Measurements from ENCODE around the gene ATP6V1A.
A peak's percentile ranks its signal among the peaks of the same experiment; 100 is the strongest.

GRCh38 chr3:113844622-113845222 lies 97.9 kb downstream of the ATP6V1A start:
- peak; percentile 28 for TF ChIP-seq CTCF (IDR thresholded peaks at IDR 0.05; ENCODE audit: insufficient read depth, low read length)
- no peak for TF ChIP-seq POLR2AphosphoS5 (IDR thresholded peaks at IDR 0.05; ENCODE audit: low read depth)
- no peak for TF ChIP-seq REST (IDR thresholded peaks at IDR 0.05; ENCODE audit: insufficient replicate concordance, low read depth)
- TF ChIP-seq GABPA (IDR thresholded peaks at IDR 0.05; ENCODE audit: low read depth) = no peak

Data from HL-60 (cell line).